HEK293 (cell line): Measurements from ENCODE around the gene SBSN.

ENCODE experiments used
- CTCF ChIP-seq: fragments of 450-650 bp; formaldehyde crosslinking; IDR thresholded peaks from 2 replicates; pipeline ENCODE4 v1.5.1; 2016; ENCODE audit warnings: missing biosample characterization, missing genetic modification characterization
- ZNF138 ChIP-seq: fragments of 450-650 bp; formaldehyde crosslinking; IDR thresholded peaks from 2 replicates; pipeline ENCODE4 v1.5.1; 2016; ENCODE audit warnings: missing biosample characterization, missing genetic modification characterization, borderline replicate concordance

- TF ChIP-seq CTCF (tag by site-specific recombination) (no peak), ZNF138 (tag by site-specific recombination) (no peak)
These were observed 40.4 kb downstream of the SBSN start for GRCh38 chr19:35487656-35488182.
